NB4 (cell line): ENCODE data around the gene GALNT2.
A peak's percentile ranks its signal among the peaks of the same experiment; 100 is the strongest.

ENCODE experiments used
- TF ChIP-seq, protein P1 (sequence below): IDR thresholded peaks from one replicate; pipeline ENCODE4 v1.5.1; 2012; ENCODE audit warnings: low read depth, low read length
- TF ChIP-seq, protein P2 (sequence below): IDR thresholded peaks from 2 replicates; pipeline ENCODE4 v1.6.1; 2011; ENCODE audit warnings: low read depth, low read length

DNA sequence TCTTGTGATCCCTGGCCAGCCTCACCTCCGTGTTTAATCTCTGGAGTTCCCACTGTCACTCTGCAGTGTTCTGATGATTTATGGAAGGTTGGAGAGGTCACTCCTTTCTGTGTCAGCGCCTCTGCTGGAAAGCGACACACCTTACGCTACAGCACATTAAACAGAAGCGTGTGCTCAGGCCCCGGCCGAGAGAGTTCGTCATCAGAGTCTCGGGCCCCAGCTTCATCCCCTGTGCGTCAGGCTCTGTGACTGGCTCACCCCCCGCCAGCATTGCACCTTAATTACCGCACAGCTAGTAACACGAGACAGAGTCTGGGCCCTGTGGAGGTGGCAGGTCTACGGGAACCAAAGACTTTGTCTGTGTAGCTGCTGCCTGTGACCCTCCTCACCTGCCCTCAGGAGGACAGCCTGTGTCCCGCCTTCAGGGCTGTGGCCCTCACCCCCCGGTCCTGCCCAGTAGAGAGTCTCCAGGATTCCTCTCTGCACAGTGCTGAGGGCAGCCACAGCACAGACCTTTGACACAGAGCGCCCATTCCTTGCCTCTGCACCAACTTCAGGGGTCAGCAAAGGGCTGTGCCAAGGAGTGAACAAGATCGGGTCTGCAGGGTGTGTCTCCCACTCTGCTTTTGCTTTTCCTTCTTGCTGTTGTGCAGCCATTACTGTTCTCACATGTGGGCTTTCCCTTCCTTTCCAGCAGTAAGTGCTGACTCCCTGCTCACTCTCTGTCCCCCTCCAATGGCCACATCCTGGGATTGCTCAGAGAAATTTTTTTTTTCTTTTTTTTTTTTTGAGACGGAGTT is 201.5 kb downstream of the GALNT2 start:
- TF ChIP-seq, protein P1, sequence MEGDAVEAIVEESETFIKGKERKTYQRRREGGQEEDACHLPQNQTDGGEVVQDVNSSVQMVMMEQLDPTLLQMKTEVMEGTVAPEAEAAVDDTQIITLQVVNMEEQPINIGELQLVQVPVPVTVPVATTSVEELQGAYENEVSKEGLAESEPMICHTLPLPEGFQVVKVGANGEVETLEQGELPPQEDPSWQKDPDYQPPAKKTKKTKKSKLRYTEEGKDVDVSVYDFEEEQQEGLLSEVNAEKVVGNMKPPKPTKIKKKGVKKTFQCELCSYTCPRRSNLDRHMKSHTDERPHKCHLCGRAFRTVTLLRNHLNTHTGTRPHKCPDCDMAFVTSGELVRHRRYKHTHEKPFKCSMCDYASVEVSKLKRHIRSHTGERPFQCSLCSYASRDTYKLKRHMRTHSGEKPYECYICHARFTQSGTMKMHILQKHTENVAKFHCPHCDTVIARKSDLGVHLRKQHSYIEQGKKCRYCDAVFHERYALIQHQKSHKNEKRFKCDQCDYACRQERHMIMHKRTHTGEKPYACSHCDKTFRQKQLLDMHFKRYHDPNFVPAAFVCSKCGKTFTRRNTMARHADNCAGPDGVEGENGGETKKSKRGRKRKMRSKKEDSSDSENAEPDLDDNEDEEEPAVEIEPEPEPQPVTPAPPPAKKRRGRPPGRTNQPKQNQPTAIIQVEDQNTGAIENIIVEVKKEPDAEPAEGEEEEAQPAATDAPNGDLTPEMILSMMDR = peak; percentile 48
- TF ChIP-seq, protein P2, sequence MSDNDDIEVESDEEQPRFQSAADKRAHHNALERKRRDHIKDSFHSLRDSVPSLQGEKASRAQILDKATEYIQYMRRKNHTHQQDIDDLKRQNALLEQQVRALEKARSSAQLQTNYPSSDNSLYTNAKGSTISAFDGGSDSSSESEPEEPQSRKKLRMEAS = no peak
